Activated T-cell treated with anti-CD3 and anti-CD28 coated beads for 1 hour (primary cell): ENCODE data around the gene NLRP12.
"Not testable (repeated sequence)": the region's sequence is repeated elsewhere in the genome, so short reads cannot be mapped to it uniquely, and the experiment has no call there.

ENCODE experiments used
- DNase-seq: peaks from one replicate; pipeline ENCODE4 v3.0.0-alpha.2; 2020; ENCODE audit warnings: low read depth

NLRP12 gene

GRCh38 chr19:53780506-53780905 is 43.6 kb downstream of the NLRP12 start:
- no peak for DNase-seq

- no peak for DNase-seq
Measured at GRCh38 chr19:53775524-53775923, 48.6 kb downstream of the NLRP12 start.

- not testable (repeated sequence) for DNase-seq
Measured at GRCh38 chr19:53774491-53774890, 49.6 kb downstream of the NLRP12 start.

- no peak for DNase-seq
Measured at GRCh38 chr19:53773999-53774398, 50.1 kb downstream of the NLRP12 start.

- DNase-seq: peak; percentile 30
Measured at GRCh38 chr19:53772943-53773342, 51.2 kb downstream of the NLRP12 start.

- no peak for DNase-seq
Measured at GRCh38 chr19:53771144-53771543, 53.0 kb downstream of the NLRP12 start.

- not testable (repeated sequence) for DNase-seq
Measured at GRCh38 chr19:53769696-53770309, 54.3 kb downstream of the NLRP12 start.

- no peak for DNase-seq
Measured at GRCh38 chr19:53768401-53768800, 55.7 kb downstream of the NLRP12 start.

GRCh38 chr19:53758991-53759390 is 65.1 kb downstream of the NLRP12 start:
- DNase-seq: not testable (repeated sequence)
